Fibroblast of pulmonary artery (primary cell): ENCODE results near the gene GATA5.

Experiments
- DNase-seq: peaks from one replicate; pipeline ENCODE4 v3.0.0-alpha.2; 2010; ENCODE audit warnings: low read depth
- H3K4me3 ChIP-seq: replicated peaks from 2 replicates; pipeline ENCODE4 v1.5.1; 2011; ENCODE audit warnings: low read depth, mild to moderate bottlenecking, control low read depth, low read length, moderate library complexity
- CTCF ChIP-seq: IDR thresholded peaks from 2 replicates; pipeline ENCODE4 v1.5.1; 2011; ENCODE audit warnings: mild to moderate bottlenecking, control low read depth, low read length, inconsistent platforms; ENCODE audit errors: missing control alignments

The GATA5 gene

GRCh38 chr20:62511915-62512610, 36.3 kb upstream of the GATA5 start:
- H3K4me3 ChIP-seq = no peak overlapping the region
- DNase-seq = no peak
- no peak for TF ChIP-seq CTCF

GRCh38 chr20:62511300-62511914, 35.6 kb upstream of the GATA5 start:
- TF ChIP-seq CTCF = no peak
- no peak overlapping the region for H3K4me3 ChIP-seq
- DNase-seq = no peak

- no peak overlapping the region for H3K4me3 ChIP-seq
- TF ChIP-seq CTCF = no peak
- DNase-seq = no peak
Observed at GRCh38 chr20:62508641-62509051, 32.9 kb upstream of the GATA5 start.

GRCh38 chr20:62507991-62508640, 32.3 kb upstream of the GATA5 start:
- no peak for DNase-seq
- TF ChIP-seq CTCF = no peak
- H3K4me3 ChIP-seq = no peak overlapping the region

- H3K4me3 ChIP-seq = no peak overlapping the region
- no peak for TF ChIP-seq CTCF
- DNase-seq = no peak
Observed at GRCh38 chr20:62507323-62507722, 31.5 kb upstream of the GATA5 start.

- H3K4me3 ChIP-seq = no peak overlapping the region
Observed at GRCh38 chr20:62506791-62507190, 31.0 kb upstream of the GATA5 start.

More at GRCh38 chr20:62506791-62507190, 31.0 kb upstream of the GATA5 start:
- DNase-seq = no peak
- no peak for TF ChIP-seq CTCF
